Gastrocnemius medialis (tissue), 4 donors: ENCODE measurements around the gene PANX1. TPM values are rescaled to one million over a fixed set of nuclear protein-coding genes. Genes with fewer than 3 reads are reported as not detected.
"Not testable (repeated sequence)": the region's sequence is repeated elsewhere in the genome, so short reads cannot be mapped to it uniquely, and the experiment has no call there.

Experiments
- ATAC-seq, 2 donors: fragments of 150-250 bp; one replicate each; pipeline ENCODE4 v1.9.1; 2016
- DNase-seq, 2 donors: peaks; one replicate each; pipeline ENCODE4 v3.0.0-alpha.2; 2019
- H3K27ac ChIP-seq, 4 donors: fragments of 200-600 bp; sonication (generic); 1 replicate in 1 of 4; 2 replicates in 3 of 4; pipeline ENCODE4 v1.5.1; 2016 to 2018; ENCODE audit warnings: mild to moderate bottlenecking in 2 of 4, moderate library complexity in 1 of 4
- H3K27me3 ChIP-seq, 3 donors: fragments of 200-600 bp; sonication (generic) in 2 of 3; 1 replicate in 1 of 3; 2 replicates in 2 of 3; pipeline versions ENCODE4 v1.5.1 to v1.6.0; 2016 to 2019; ENCODE audit warnings: mild to moderate bottlenecking in 1 of 3, moderate library complexity in 1 of 3
- H3K36me3 ChIP-seq, 2 donors: fragments of 200-600 bp; sonication (generic) in 1 of 2; one replicate each; pipeline ENCODE4 v1.5.1; 2017 to 2018
- H3K4me1 ChIP-seq, 2 donors: fragments of 200-600 bp; sonication (generic) in 1 of 2; one replicate each; pipeline ENCODE4 v1.5.1; 2016 to 2017; ENCODE audit warnings: mild to moderate bottlenecking in 2 of 2
- H3K4me3 ChIP-seq, 4 donors: fragments of 200-600 bp; sonication (generic) in 3 of 4; 1 replicate in 1 of 4; 2 replicates in 3 of 4; pipeline ENCODE4 v1.5.1; 2016 to 2019; ENCODE audit warnings: mild to moderate bottlenecking in 2 of 4
- H3K9me3 ChIP-seq, 3 donors: fragments of 200-600 bp; sonication (generic) in 2 of 3; 1 replicate in 1 of 3; 2 replicates in 2 of 3; pipeline ENCODE4 v1.5.1; 2016 to 2019
- CTCF ChIP-seq, 5 experiments: fragments of 450-650 bp in 3 of 5; fragments of 200-600 bp in 2 of 5; sonication (generic) in 2 of 5; IDR thresholded peaks in 4 of 5; conservative IDR thresholded peaks in 1 of 5; 1 replicate in 4 of 5; 2 replicates in 1 of 5; pipeline ENCODE4 v1.5.1; 2016 to 2019; ENCODE audit warnings: antibody characterized with exemption in 5 of 5, mild to moderate bottlenecking in 3 of 5, moderate library complexity in 3 of 5
- POLR2A ChIP-seq, 2 donors: fragments of 450-650 bp; IDR thresholded peaks; one replicate each; pipeline ENCODE4 v1.6.1; 2017; ENCODE audit warnings: antibody characterized with exemption in 2 of 2, mild to moderate bottlenecking in 2 of 2, moderate library complexity in 2 of 2
- in situ Hi-C, 4 donors: fragments of 200-750 bp; cut with MboI; loops; one replicate each; pipeline versions ENCODE4 v1.15.0 to v1.8.0; 2017; ENCODE audit warnings: low sequenced_read_pairs in 4 of 4
- intact Hi-C: fragments of 100-400 bp; cut with DNase I; formaldehyde crosslinking; loops from one replicate; pipeline ENCODE4 v1.15.1; 2023; ENCODE audit warnings: low total_unique reads
- total RNA-seq, 4 donors: library from RNA; depleted of rRNA; stranded (reverse); fragments of >200 nt; gene quantifications; one replicate each; pipeline versions ENCODE4 v1.1.0 to v1.2.3, GENCODE V29; 2016

Gene PANX1
- total RNA-seq, 4 donors from 2014 or later, result 29.1 to 109 (median 37.9) TPM

GRCh38 chr11:94117197-94117574, 11.5 kb upstream of the PANX1 start:
- intact Hi-C loops, result no loop called here
- H3K36me3 ChIP-seq, result no peaks in the 10 kb centered on the region
- no peaks in the 10 kb centered on the region for H3K27me3 ChIP-seq
- ATAC-seq (no peak), DNase-seq (no peak)
- no peak for TF ChIP-seq CTCF (IDR thresholded peaks at IDR 0.05 in 4 of 5, conservative IDR thresholded peaks at IDR 0.05 in 1 of 5)
- no peak for TF ChIP-seq POLR2A (IDR thresholded peaks at IDR 0.05)
- in situ Hi-C loops, result no loop called here
- H3K9me3 ChIP-seq, result no peaks in the 10 kb centered on the region
- no peak overlapping the region for H3K27ac ChIP-seq
- H3K4me1 ChIP-seq, result no peaks in the 10 kb centered on the region
- no peak overlapping the region for H3K4me3 ChIP-seq

- no peaks in the 10 kb centered on the region for H3K36me3 ChIP-seq
- no peaks in the 10 kb centered on the region for H3K27me3 ChIP-seq
- no peaks in the 10 kb centered on the region for H3K9me3 ChIP-seq
- TF ChIP-seq POLR2A (IDR thresholded peaks at IDR 0.05) (no peak), CTCF (IDR thresholded peaks at IDR 0.05 in 4 of 5, conservative IDR thresholded peaks at IDR 0.05 in 1 of 5) (no peak)
- in situ Hi-C loops (no loop called here), intact Hi-C loops (no loop called here)
- no peak for ATAC-seq
- no peak for DNase-seq
- H3K4me1 ChIP-seq, result no peaks in the 10 kb centered on the region
- no peak overlapping the region for H3K27ac ChIP-seq
- H3K4me3 ChIP-seq, result no peak overlapping the region
Observed at GRCh38 chr11:94117871-94118270, 10.8 kb upstream of the PANX1 start.

GRCh38 chr11:94119676-94120075, 9.0 kb upstream of the PANX1 start:
- H3K9me3 ChIP-seq, H3K27ac ChIP-seq, ATAC-seq, H3K27me3 ChIP-seq, H3K4me3 ChIP-seq, in situ Hi-C loops, H3K4me1 ChIP-seq, H3K36me3 ChIP-seq, intact Hi-C loops, DNase-seq: not testable (repeated sequence)

- ATAC-seq, intact Hi-C loops, H3K27me3 ChIP-seq, H3K4me3 ChIP-seq, H3K27ac ChIP-seq, in situ Hi-C loops, H3K9me3 ChIP-seq, DNase-seq, H3K36me3 ChIP-seq, H3K4me1 ChIP-seq: not testable (repeated sequence)
Observed at GRCh38 chr11:94120516-94120915, 8.1 kb upstream of the PANX1 start.

DNA sequence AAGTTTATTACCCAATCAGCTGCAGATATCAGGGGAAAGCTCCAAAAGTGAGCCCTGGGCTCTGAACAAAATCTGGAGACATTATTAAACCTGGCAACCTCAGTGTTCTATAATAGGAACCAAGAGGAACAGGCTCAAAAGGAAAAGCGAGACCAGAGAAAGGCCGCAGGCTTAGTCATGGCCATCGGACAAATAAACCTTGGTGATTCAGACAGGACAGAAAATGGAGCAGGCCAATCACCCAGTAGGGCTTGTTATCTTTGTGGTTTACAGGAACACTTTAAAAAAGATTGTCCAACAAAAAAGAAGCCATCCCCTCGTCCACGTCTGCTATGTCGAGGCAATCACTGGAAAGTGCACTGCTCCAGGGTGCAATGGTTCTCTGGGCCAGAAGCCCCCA, 7.7 kb upstream of the PANX1 start:
- intact Hi-C loops, result no loop called here
- Histone ChIP-seq H3K27ac (no peak overlapping the region), H3K9me3 (no peaks in the 10 kb centered on the region), H3K4me1 (no peaks in the 10 kb centered on the region), H3K36me3 (no peaks in the 10 kb centered on the region), H3K4me3 (no peak overlapping the region), H3K27me3 (no peaks in the 10 kb centered on the region)
- DNase-seq (no peak), ATAC-seq (no peak)
- TF ChIP-seq POLR2A (IDR thresholded peaks at IDR 0.05) (no peak), CTCF (IDR thresholded peaks at IDR 0.05 in 4 of 5, conservative IDR thresholded peaks at IDR 0.05 in 1 of 5) (no peak)
- in situ Hi-C loops, result no loop called here

GRCh38 chr11:94125407-94126115, 3.1 kb upstream of the PANX1 start:
- intact Hi-C loops, result no loop called here
- no peak overlapping the region for H3K4me3 ChIP-seq
- no peaks in the 10 kb centered on the region for H3K36me3 ChIP-seq

More at GRCh38 chr11:94125407-94126115, 3.1 kb upstream of the PANX1 start:
- in situ Hi-C loops, result no loop called here
- peaks cover 10% of the 10 kb centered on the region in 2 donors for H3K4me1 ChIP-seq
- ATAC-seq (no peak), DNase-seq (no peak)
- H3K27me3 ChIP-seq, result no peaks in the 10 kb centered on the region
- no peaks in the 10 kb centered on the region for H3K9me3 ChIP-seq
- H3K27ac ChIP-seq, result no peak overlapping the region
- no peak for TF ChIP-seq CTCF (IDR thresholded peaks at IDR 0.05 in 4 of 5, conservative IDR thresholded peaks at IDR 0.05 in 1 of 5)
- no peak for TF ChIP-seq POLR2A (IDR thresholded peaks at IDR 0.05)
